Astrocyte of the cerebellum (primary cell): ENCODE results near the gene HYKK.
"Not testable (repeated sequence)": the region's sequence is repeated elsewhere in the genome, so short reads cannot be mapped to it uniquely, and the experiment has no call there.

Experiments
- DNase-seq: peaks from one replicate; pipeline ENCODE4 v3.0.0-alpha.2; 2011; ENCODE audit warnings: low read depth
- H3K4me3 ChIP-seq: 2 replicates; pipeline ENCODE4 v1.5.1; 2011; ENCODE audit warnings: mild to moderate bottlenecking, low read depth, low read length, moderate library complexity
- in situ Hi-C: cut with HindIII; loops from 2 replicates; pipeline ENCODE4 v1.10.0; 2017; ENCODE audit warnings: low sequenced_read_pairs
- TF ChIP-seq, protein P1 (sequence below): IDR thresholded peaks from 2 replicates; pipeline ENCODE4 v1.5.1; 2012; ENCODE audit warnings: low read length, low read depth, moderate library complexity, mild to moderate bottlenecking; ENCODE audit errors: missing control alignments

The HYKK gene

DNA sequence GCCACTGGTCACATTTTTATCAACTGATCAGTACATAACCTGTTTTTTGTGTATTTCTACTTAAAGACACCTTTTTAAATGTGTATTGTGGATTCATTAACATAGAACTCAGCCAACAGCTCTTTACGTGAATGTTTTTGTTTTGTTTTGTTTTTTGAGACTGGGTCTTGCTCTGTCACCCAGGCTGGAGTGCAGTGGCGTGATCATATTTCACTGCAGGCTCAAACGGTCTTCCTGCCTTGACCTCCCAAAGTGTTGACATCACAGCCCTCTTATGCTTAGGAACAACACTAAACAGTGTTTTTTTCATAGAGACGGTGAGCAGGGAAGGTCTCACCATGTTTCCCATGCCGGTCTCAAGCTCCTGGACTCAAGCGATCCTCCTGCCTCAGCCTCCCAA lies 42.8 kb downstream of the HYKK start:
- TF ChIP-seq, protein P1, sequence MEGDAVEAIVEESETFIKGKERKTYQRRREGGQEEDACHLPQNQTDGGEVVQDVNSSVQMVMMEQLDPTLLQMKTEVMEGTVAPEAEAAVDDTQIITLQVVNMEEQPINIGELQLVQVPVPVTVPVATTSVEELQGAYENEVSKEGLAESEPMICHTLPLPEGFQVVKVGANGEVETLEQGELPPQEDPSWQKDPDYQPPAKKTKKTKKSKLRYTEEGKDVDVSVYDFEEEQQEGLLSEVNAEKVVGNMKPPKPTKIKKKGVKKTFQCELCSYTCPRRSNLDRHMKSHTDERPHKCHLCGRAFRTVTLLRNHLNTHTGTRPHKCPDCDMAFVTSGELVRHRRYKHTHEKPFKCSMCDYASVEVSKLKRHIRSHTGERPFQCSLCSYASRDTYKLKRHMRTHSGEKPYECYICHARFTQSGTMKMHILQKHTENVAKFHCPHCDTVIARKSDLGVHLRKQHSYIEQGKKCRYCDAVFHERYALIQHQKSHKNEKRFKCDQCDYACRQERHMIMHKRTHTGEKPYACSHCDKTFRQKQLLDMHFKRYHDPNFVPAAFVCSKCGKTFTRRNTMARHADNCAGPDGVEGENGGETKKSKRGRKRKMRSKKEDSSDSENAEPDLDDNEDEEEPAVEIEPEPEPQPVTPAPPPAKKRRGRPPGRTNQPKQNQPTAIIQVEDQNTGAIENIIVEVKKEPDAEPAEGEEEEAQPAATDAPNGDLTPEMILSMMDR: no peak
- in situ Hi-C loops: no loop called here
- no peak overlapping the region for H3K4me3 ChIP-seq
- no peak for DNase-seq

- in situ Hi-C loops: no loop called here
- TF ChIP-seq, protein P1: no peak
- DNase-seq: no peak
- no peak overlapping the region for H3K4me3 ChIP-seq
Measured at GRCh38 chr15:78550815-78551214, 43.4 kb downstream of the HYKK start.

GRCh38 chr15:78551902-78552301 lies 44.5 kb downstream of the HYKK start:
- in situ Hi-C loops: no loop called here

GRCh38 chr15:78552597-78552996 lies 45.2 kb downstream of the HYKK start:
- TF ChIP-seq, protein P1: no peak
- DNase-seq: no peak
- H3K4me3 ChIP-seq: no peak overlapping the region
- in situ Hi-C loops: no loop called here

More at GRCh38 chr15:78551902-78552301, 44.5 kb downstream of the HYKK start:
- TF ChIP-seq, protein P1: no peak
- no peak for DNase-seq
- H3K4me3 ChIP-seq: no peak overlapping the region

DNA sequence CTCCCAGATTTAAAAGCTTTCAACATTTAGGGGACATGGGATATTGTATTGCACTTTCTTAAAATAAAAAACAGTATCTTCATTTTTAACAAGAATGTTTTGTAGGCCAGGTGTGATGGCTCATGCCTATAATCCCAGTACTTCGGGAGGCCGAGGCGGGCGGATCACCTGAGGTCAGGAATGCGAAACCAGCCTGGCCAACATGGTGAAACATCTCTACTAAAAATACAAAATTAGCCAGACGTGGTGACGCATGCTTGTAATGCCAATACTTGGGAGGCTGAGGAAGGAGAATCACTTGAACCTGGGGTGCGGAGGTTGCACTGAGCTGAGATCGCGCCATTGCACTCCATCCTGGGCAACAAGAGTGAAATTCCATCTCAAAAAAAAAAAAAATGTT lies 52.8 kb downstream of the HYKK start:
- in situ Hi-C loops, DNase-seq, H3K4me3 ChIP-seq: not testable (repeated sequence)

GRCh38 chr15:78561490-78561889 lies 54.1 kb downstream of the HYKK start:
- no peak overlapping the region for H3K4me3 ChIP-seq
- TF ChIP-seq, protein P1: no peak
- no peak for DNase-seq
- in situ Hi-C loops: no loop called here

- H3K4me3 ChIP-seq: no peak overlapping the region
- in situ Hi-C loops: no loop called here
- TF ChIP-seq, protein P1: no peak
- DNase-seq: no peak
Measured at GRCh38 chr15:78563092-78563491, 55.7 kb downstream of the HYKK start.
